NB4 (cell line): ENCODE data around the gene FANCC.

ENCODE experiments used
- CTCF ChIP-seq: IDR thresholded peaks from one replicate; pipeline ENCODE4 v1.5.1; 2012; ENCODE audit warnings: low read depth, low read length
- POLR2A ChIP-seq: IDR thresholded peaks from 2 replicates; pipeline ENCODE4 v1.6.1; 2011; ENCODE audit warnings: mild to moderate bottlenecking; ENCODE audit not compliant: insufficient read length; ENCODE audit errors: extremely low read depth

DNA sequence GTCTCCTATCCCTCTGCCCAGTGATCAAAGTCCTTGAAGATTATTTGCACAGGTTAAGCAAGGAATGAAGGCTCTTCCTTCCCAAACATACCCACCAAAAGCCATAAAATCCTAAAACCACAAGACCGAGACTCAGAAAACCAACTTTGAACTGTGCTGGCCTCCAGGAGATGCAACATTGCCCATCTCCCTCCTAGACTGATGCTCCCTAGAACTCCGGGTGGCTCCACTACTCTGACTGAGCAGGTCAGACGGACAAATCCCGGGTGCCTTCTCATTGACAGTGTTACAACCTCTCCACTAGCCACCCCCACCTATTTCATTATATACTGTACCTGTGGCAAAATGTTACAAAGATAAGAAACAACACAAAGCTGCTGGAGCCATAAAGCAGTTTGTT is 110.1 kb downstream of the FANCC start:
- TF ChIP-seq CTCF (no peak), POLR2A (no peak)
